GM21737 (cell line): Measurements from ENCODE around the gene MGRN1.

Experiments used
- ATAC-seq: cut with Tn5 transposase; IDR thresholded peaks from one replicate; pipeline ENCODE4 v1.9.1; 2021; ENCODE audit warnings: mild to moderate bottlenecking, moderate library complexity; ENCODE audit not compliant: unreplicated experiment

The MGRN1 gene

DNA sequence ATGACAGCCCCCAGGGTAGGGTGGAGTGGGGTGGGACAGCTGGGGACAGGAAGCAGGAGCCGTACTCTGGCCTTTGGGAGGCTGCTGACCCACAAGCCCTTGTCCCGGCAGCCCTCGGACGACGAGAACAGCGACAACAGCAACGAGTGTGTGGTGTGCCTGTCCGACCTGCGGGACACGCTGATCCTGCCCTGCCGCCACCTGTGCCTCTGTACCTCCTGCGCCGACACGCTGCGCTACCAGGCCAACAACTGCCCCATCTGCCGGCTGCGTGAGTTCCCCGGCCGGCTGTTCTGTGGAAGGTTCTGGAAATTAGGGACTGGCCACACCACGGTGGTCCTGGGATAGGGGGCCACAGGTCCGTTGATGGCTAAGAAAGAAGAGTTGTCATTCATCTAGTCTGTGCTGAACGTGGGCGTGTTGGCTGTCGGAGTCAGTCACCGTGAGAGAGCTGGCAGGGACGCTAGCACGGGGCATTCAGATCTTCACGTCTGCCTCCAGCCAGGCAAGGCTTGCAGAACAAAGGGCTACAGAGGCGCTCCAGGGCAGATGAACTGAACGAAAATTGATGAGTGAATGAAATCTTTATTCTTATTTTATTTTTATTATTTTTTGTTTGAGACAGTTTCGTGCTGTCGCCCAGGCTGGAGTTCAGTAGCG is 48.9 kb downstream of the MGRN1 start:
- ATAC-seq, result no peak

GRCh38 chr16:4674926-4675530 is 50.4 kb downstream of the MGRN1 start:
- ATAC-seq, result no peak

DNA sequence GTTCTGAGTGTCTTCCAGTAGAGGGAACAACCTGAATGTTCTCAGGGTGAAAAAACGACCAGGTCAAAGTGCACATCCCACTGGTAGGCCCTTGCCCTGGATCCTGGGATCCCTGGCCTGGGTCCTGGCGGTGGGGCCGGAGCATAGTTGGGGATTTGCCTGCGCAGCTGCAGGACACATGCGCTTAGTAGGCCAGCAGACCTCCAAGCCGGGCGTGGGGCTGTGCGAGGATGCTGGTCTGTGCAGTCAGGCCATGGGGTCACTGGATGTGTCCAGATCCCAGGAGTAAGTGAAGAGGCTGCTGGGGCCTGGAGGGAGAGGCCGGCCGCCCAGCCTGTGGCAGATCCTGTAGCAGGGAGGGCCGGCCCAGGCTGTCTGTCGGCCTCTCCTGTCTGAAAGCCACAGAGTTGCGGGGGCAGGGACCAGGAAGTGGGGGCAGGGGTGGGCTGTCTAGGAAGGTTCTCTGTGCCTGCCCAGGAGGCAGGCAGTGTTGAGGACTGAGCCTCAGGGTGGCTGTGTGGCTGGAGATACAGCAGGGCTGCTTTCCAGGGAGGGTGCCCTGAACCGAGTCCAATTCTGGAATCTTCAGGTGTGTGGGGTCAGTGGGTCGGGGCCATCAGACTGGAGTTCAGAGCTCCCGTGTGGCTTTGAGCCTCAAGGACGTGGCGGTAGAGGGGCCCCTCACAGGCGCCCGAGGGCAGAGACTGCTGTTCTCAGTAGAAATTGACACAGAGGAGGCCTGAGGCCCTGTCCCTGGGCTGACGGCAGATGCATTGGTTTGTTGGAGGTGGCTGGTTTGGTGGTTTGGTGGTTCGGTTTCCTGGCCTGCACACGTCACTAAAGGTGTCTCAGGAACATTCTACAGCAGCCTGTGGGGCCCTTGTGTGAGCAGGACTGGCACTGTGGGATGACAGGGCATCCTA is 51.5 kb downstream of the MGRN1 start:
- ATAC-seq, result no peak

DNA sequence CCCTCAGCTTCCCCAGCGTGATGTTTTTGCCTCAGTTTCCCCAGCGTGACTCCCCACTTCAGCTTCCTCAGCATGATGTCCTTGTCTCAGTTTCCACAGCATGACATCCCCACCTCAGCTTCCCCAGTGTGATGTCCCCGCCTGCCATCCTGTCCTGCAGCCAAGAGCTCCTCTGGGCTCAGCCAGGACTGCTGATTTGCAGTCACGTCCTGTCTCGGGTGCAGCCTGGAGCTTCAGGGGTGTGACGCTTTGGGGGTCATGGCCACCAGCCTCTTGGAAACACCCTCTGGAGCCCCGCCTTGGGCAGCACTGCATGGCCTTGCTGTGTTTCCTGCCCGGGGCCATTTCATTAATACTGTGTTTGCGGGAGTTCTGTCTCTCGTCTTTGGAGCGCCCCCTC is 52.2 kb downstream of the MGRN1 start:
- no peak for ATAC-seq

- ATAC-seq, result no peak
These were observed 52.8 kb downstream of the MGRN1 start for GRCh38 chr16:4677390-4677789.

- no peak for ATAC-seq
These were observed 53.4 kb downstream of the MGRN1 start for GRCh38 chr16:4677994-4678393.

- ATAC-seq, result no peak
These were observed 54.0 kb downstream of the MGRN1 start for GRCh38 chr16:4678596-4678995.

GRCh38 chr16:4679156-4679849 is 54.7 kb downstream of the MGRN1 start:
- ATAC-seq, result no peak

- ATAC-seq, result no peak
These were observed 55.4 kb downstream of the MGRN1 start for GRCh38 chr16:4679850-4680636.

DNA sequence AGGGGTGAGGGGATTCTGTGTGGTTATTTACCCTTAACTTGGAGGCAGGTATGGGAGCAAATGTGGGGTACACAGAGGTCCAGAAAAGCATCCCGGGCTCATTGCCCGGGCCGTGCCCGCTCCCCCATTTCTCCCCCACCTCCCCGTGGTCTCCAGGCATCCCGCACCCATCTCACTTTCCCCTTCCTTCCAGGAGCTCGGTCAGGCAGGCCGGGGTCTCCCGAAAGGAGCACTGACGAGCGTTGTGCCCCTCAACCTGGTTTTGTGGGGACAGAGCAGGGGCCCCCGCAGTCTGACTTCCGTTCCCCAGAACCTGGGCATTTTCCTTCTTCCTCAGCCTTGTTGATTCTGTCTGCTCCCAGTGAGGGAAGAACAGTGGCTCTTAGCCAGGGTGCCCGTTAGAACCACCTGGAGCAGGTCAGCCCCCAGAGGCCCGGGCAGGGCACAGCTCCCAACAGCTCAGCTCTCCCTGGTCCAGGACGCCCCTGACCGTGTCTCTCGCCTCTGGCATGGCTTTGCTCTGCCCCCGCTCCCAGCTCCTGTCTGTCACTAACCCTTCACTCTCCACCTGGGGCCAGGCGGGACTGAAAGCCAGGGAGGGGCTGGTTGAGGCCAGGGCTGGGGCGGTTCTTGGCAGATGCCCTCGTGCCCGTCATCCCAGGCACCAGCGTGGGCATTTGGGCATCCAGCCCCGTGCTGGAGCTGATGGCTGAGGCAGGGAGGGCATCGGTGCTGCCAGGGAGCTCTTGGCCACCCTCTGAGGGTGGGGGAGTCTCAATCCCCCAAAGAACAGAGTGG is 56.2 kb downstream of the MGRN1 start:
- no peak for ATAC-seq

DNA sequence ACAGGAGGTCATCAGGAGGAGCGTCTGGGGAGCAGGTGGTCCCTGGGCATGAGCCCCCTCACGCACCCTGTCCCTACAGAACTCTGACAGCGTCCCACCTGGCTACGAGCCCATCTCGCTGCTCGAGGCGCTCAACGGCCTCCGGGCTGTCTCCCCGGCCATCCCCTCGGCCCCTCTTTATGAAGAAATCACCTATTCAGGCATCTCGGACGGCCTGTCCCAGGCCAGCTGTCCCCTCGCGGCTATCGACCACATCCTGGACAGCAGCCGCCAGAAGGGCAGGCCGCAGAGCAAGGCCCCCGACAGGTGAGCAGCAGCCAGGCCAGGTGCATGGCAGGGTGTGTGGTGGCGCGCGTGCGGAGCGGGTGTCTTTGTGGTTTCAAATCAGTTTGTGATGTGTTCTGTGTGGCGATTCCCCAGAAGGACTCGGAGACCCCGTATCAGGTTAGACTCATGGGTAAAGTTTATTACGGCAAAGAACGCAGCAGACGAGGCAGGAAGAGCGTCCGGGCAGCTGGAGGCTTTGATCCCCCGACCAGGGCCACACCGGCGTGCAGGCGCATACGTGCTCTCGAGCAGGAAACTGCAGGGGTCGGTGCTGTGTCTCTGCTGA is 57.0 kb downstream of the MGRN1 start:
- ATAC-seq, result no peak

DNA sequence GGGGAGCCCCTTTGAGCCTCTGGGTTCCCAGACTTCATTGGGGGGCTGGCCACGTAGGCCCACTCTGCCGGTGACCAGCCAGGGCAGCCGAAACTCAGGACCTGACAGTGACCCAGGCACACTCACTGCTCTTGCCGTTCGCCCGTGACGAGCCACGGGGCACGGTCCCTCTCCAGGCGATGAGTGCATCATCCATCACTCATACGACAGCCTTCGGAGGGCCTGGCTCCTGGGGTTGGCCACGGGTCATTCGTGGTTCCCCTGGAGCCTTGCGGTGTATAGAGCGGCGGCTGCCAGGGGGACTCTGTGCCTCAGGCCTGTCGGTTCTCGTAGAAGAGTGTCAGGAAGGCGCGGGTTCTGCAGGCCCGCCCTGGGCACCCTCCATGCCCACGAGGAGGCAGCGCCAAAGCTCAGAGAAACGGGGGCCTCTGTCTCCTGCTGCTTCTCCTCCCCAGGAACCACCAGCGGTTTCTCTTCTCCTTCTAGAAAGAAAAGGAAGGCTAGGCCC is 57.5 kb downstream of the MGRN1 start:
- no peak for ATAC-seq

DNA sequence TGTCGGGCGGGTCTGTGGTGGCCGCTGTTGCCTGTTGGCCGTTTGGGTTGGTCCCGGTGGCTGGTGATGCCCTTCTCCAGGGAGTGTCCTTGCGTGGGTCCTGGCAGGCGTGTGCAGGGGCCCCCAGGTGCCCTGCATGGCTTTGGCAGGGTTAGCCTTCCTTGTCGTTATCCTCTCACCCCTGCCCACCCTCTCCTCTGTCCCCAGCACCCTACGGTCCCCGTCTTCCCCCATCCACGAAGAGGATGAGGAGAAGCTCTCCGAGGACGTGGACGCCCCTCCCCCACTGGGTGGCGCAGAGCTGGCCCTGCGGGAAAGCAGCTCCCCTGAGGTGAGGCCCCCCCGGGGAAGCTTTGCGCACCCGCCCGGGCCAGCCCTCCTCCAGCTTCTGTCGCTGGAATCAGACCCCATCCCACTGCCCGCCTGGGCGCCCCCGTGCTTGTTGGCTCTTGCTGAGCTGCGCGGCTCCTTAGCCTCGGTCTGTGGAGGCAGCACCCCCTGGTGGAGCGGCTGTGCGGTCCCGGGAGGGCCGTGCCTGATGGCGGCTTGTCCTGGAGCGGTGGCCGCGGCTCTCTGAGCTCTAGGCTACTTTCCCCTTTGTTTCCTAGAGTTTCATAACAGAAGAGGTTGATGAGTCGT is 58.1 kb downstream of the MGRN1 start:
- no peak for ATAC-seq

DNA sequence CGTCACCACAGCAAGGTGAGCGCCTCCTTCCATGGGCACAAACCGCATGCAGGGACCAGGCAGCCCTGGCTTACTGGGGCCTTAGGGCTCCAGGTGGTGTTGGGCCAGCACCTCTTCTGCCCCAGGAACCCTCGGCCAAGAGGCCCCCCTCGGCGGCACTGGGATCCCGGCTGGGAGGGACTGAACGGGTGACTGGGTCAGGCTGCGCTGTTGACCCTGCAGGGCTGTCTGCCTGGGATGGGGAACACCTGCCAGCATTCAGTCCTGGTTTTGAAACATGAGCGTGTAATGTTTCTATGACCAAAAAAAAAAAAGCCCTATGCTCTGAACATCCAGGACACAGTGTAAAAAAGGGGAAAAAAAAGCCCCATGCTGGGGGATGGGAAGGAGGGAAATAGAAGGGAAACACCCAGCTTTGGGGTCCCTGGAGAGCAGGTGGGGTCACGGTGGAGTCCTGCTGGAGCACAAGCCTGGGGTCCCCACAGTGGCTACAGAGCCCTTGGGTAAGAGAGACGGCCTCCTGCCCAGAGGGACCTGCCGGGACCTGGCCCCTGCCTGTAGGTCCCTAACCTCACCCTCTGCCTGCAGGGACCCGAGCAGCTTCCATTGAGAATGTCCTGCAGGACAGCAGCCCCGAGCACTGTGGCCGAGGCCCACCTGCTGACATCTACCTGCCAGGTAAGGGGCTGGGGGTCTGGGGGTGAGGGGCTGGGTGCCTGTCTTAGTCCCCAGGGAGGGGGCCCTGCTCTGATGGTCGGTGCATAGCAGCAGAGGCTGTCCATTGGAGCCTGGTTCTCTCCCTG is 58.8 kb downstream of the MGRN1 start:
- ATAC-seq, result no peak

GRCh38 chr16:4684058-4684715 is 59.6 kb downstream of the MGRN1 start:
- no peak for ATAC-seq

GRCh38 chr16:4684763-4685162 is 60.1 kb downstream of the MGRN1 start:
- no peak for ATAC-seq

- no peak for ATAC-seq
These were observed 60.7 kb downstream of the MGRN1 start for GRCh38 chr16:4685292-4685691.
